Heart left ventricle (tissue), 16 donors: ENCODE data around the gene STX8. TPM values are rescaled to one million over a fixed set of nuclear protein-coding genes. Genes with fewer than 3 reads are reported as not detected.

Experiments used
- ATAC-seq, 4 donors: fragments of 200-7000 bp; cut with Tn5 transposase; one replicate each; pipeline ENCODE4 v1.9.1; 2020 to 2022; ENCODE audit warnings: moderate library complexity in 4 of 4, mild to moderate bottlenecking in 3 of 4, moderate number of reproducible peaks in 1 of 4
- DNase-seq, 5 donors: peaks; one replicate each; pipeline ENCODE4 v3.0.0-alpha.2; 2020
- H3K27ac ChIP-seq, 12 donors: fragments of 200-600 bp; sonication (generic) in 4 of 12; one replicate each; pipeline versions ENCODE4 v1.5.0 to v1.8.0; 2016 to 2022; ENCODE audit warnings: mild to moderate bottlenecking in 2 of 12
- H3K27me3 ChIP-seq, 9 donors: fragments of 200-600 bp; sonication (generic) in 2 of 9; one replicate each; pipeline versions ENCODE4 v1.5.1 to v1.8.0; 2016 to 2022; ENCODE audit warnings: mild to moderate bottlenecking in 3 of 9
- H3K36me3 ChIP-seq, 9 donors: fragments of 200-600 bp; sonication (generic) in 2 of 9; one replicate each; pipeline versions ENCODE4 v1.5.0 to v1.8.0; 2018 to 2022; ENCODE audit warnings: mild to moderate bottlenecking in 2 of 9
- H3K4me1 ChIP-seq, 12 donors: fragments of 200-600 bp; sonication (generic) in 4 of 12; one replicate each; pipeline versions ENCODE4 v1.5.0 to v1.8.0; 2016 to 2022; ENCODE audit warnings: mild to moderate bottlenecking in 3 of 12
- H3K4me3 ChIP-seq, 12 donors: fragments of 200-600 bp; sonication (generic) in 4 of 12; one replicate each; pipeline versions ENCODE4 v1.5.0 to v1.8.0; 2017 to 2022; ENCODE audit warnings: mild to moderate bottlenecking in 9 of 12, moderate library complexity in 4 of 12
- H3K9me3 ChIP-seq, 12 donors: fragments of 200-600 bp; sonication (generic) in 4 of 12; one replicate each; pipeline versions ENCODE4 v1.5.0 to v1.8.0; 2016 to 2022; ENCODE audit warnings: mild to moderate bottlenecking in 1 of 12
- POLR2A ChIP-seq, 2 donors: fragments of 450-650 bp; IDR thresholded peaks; one replicate each; pipeline ENCODE4 v1.6.1; 2017; ENCODE audit warnings: antibody characterized with exemption in 2 of 2, mild to moderate bottlenecking in 2 of 2, moderate library complexity in 2 of 2
- WGBS, 4 donors: extraction: QIAGEN DNeasy Blood & Tissue Kit in 2 of 4; methylation state at CpG; one replicate each; pipeline versions ENCODE4 v1.1.5 to v1.1.7; 2013 to 2018; 5-methylcytosine and 5-hydroxymethylcytosine counted together
- intact Hi-C, 10 donors: fragments of 100-400 bp; cut with DNase I; formaldehyde crosslinking; loops; one replicate each; pipeline versions ENCODE4 v1.11.1 to v1.14.2; 2022
- polyA plus RNA-seq, 2 donors: library from polyadenylated mRNA; stranded (reverse); fragments of 200-250 nt; gene quantifications; one replicate each; pipeline ENCODE4 v1.2.3, GENCODE V29; 2013
- total RNA-seq, 9 donors: library from RNA; depleted of rRNA in 2 of 9; stranded (reverse); fragments of >200 nt in 2 of 9; fragmentation: NEBNext Ultra II Directional in 3 of 9; extraction: Animal tissue kit (Norgen Biotek cat#: 25700) in 3 of 9; gene quantifications; one replicate each; pipeline versions ENCODE4 v1.1.0 to v1.2.4, GENCODE V29; 2016 to 2023
- TF ChIP-seq, protein P1 (sequence below), 12 donors: fragments of 200-600 bp; sonication (generic) in 4 of 12; IDR thresholded peaks; one replicate each; pipeline versions ENCODE4 v1.5.0 to v1.8.0; 2018 to 2022; ENCODE audit warnings: antibody characterized with exemption in 12 of 12, mild to moderate bottlenecking in 5 of 12
- donor health status: ischemic (EF 13 %, LVEDD 7.1; RV severe dilation, severe dysfunction).
- donor health status: healthy with polysubstance abuse.
- donor health status: DM: no; HTN: yes; CAD: no.
- donor health status: DM: no; HTN: no; CAD: no.
- donor health status: ischemic (EF 25% LVEDD 6.9; RV normal size, moderate dysfunction).
- donor health status: ischemic (EF 25% LVEDD 5.7; RV mildly dilated, moderate dysfunction).
- donor health status: healthy.
- donor health status: DM: yes; HTN: yes; CAD: no.
- donor health status: ischemic (EF 35%, LVEDD 5.7; RV mildly dilated, moderate dysfunction).
- donor health status: nonischemic (EF 11% LVEDD 7.7; RV severe dilation, severe dysfunction).
- donor health status: DM: yes; HTN: yes; CAD: no.
- donor health status: PGD.
- donor health status: ischemic (EF 29% LVEDD 5.4; RV normal size, mild dysfunction).
- donor health status: nonischemic (EF 23%, LVEDD 6.1; RV moderate dilation, normal function).

STX8 gene
- total and polyA plus RNA-seq, 11 donors, result 43.2 to 86.0 (median 62.3) TPM

DNA sequence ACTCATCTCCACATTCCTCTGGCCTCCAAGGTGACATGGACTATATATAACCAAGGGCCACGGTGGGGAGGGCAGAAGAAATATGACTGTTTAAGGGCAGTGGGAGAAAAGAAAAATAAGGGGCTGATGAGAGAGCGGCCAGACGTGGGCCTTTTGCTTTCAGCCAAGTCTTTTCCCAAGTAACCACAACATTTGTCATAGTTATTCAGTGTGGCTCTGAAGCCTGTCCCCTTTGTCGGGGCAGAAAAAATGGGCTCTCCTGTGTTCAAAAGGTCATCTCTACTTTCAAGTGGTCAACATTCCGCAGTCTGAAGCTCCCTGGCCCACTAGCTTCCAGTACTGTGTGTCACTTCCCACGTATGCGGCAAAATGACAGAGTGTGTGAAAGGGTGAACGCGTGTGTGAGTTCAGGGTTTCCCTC lies 308.9 kb downstream of the STX8 start:
- Histone ChIP-seq H3K4me1 (peaks cover 0 to 13% (median 0%) of the 10 kb centered on the region in 12 donors), H3K27ac (no peak overlapping the region), H3K9me3 (peaks cover 0 to 8% (median 0%) of the 10 kb centered on the region in 12 donors), H3K4me3 (no peak overlapping the region), H3K36me3 (no peaks in the 10 kb centered on the region), H3K27me3 (no peaks in the 10 kb centered on the region)
- intact Hi-C loops, result loop anchor here in 1 of 10 donors (5.0 kb wide), 1 partner anchor 34 kb away; no protein-coding TSS in a partner anchor
- ATAC-seq, result peak in 1 of 4 donors; percentile 8
- no peak for DNase-seq
- WGBS, 4 donors, result 81 to 91% (median 87%) methylated on average over 9 of the region's 9 CpGs
- TF ChIP-seq, protein P1, sequence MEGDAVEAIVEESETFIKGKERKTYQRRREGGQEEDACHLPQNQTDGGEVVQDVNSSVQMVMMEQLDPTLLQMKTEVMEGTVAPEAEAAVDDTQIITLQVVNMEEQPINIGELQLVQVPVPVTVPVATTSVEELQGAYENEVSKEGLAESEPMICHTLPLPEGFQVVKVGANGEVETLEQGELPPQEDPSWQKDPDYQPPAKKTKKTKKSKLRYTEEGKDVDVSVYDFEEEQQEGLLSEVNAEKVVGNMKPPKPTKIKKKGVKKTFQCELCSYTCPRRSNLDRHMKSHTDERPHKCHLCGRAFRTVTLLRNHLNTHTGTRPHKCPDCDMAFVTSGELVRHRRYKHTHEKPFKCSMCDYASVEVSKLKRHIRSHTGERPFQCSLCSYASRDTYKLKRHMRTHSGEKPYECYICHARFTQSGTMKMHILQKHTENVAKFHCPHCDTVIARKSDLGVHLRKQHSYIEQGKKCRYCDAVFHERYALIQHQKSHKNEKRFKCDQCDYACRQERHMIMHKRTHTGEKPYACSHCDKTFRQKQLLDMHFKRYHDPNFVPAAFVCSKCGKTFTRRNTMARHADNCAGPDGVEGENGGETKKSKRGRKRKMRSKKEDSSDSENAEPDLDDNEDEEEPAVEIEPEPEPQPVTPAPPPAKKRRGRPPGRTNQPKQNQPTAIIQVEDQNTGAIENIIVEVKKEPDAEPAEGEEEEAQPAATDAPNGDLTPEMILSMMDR (IDR thresholded peaks at IDR 0.05), result no peak
- no peak for TF ChIP-seq POLR2A (IDR thresholded peaks at IDR 0.05)

DNA sequence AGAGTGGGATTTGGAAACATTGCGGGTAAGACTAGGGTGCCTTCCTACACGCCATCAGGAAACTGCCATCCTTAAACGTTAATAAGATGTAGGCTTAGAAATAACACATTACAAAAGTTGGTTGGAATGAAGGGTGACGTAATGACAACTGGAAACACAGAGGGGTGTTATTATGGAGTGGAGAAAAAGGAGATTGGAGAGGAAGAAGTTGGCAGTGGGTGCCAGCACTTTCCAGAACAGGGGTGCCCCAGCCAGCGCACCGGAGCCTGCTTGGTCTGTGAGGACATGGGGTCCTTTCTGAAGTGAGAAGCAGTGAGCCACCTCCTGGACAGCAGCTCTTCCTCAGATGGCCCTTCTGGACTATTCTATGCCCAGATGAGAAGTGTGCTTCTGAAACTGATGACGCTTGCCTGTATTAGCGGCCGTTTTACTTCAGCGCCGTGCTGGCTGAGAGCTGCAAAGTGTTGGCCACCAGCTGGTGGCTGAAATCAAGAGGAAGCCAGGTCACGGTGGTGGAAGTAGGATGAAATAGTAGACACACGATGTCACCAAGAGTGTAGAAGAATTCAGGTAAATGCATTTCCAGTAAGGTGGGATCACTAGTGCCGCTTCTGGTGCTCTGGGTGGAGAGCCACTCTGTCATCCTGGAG lies 309.5 kb downstream of the STX8 start:
- WGBS, 4 donors, result 62 to 81% (median 78%) methylated on average over 14 of the region's 14 CpGs
- Histone ChIP-seq H3K27ac (no peak overlapping the region), H3K36me3 (no peaks in the 10 kb centered on the region), H3K27me3 (no peaks in the 10 kb centered on the region), H3K9me3 (peaks cover 0 to 8% (median 0%) of the 10 kb centered on the region in 12 donors), H3K4me1 (peaks cover 0 to 18% (median 3%) of the 10 kb centered on the region in 12 donors), H3K4me3 (no peak overlapping the region)
- DNase-seq (no peak), ATAC-seq (peak in 3 of 4 donors; percentile 27 to 67 (median 39))
- no peak for TF ChIP-seq POLR2A (IDR thresholded peaks at IDR 0.05)
- TF ChIP-seq, protein P1 (IDR thresholded peaks at IDR 0.05), result no peak
- intact Hi-C loops, result loop anchor here in 1 of 10 donors (5.0 kb wide), 1 partner anchor 34 kb away; no protein-coding TSS in a partner anchor

- TF ChIP-seq, protein P1 (IDR thresholded peaks at IDR 0.05), result no peak
- no peak for TF ChIP-seq POLR2A (IDR thresholded peaks at IDR 0.05)
- Histone ChIP-seq H3K36me3 (no peaks in the 10 kb centered on the region), H3K27me3 (no peaks in the 10 kb centered on the region), H3K4me1 (peaks cover 0 to 44% (median 15%) of the 10 kb centered on the region in 12 donors), H3K9me3 (peaks cover 0 to 8% (median 0%) of the 10 kb centered on the region in 12 donors), H3K27ac (no peak overlapping the region), H3K4me3 (no peak overlapping the region)
- intact Hi-C loops, result no loop called here
- WGBS, 4 donors, result 73 to 76% (median 75%) methylated on average over 23 to 24 of the region's 24 CpGs
- ATAC-seq (no peak), DNase-seq (no peak)
These were observed 314.3 kb downstream of the STX8 start for GRCh38 chr17:9261081-9262012.

DNA sequence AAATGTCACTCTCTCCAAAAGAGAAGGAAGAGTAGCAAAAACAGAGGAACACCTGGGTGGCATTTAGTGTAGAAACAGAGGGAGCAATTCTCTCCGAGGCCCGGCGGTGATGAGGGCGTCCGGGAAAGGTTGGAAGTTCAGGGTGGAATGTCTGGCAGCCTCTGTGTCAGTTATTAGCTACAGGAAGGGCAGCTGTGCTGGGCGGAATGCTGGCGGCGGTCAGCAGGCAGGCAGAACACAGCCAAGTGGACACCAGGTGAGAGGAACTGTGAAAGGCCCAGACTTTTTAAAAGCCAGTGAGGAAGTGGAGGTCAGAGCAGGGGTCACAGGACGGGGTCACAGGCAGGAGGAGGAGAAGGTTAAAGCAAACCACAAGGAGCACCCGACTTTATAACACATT lies 316.2 kb downstream of the STX8 start:
- H3K27me3 ChIP-seq, result no peaks in the 10 kb centered on the region
- ATAC-seq, result peak; percentile 51 to 94 (median 86)
- no peaks in the 10 kb centered on the region for H3K36me3 ChIP-seq
- H3K4me1 ChIP-seq, result peaks cover 0 to 43% (median 15%) of the 10 kb centered on the region in 12 donors
- DNase-seq, result peak in 4 of 5 donors; percentile 43 to 62 (median 49)
- TF ChIP-seq, protein P1 (IDR thresholded peaks at IDR 0.05), result no peak
- TF ChIP-seq POLR2A (IDR thresholded peaks at IDR 0.05), result no peak
- H3K4me3 ChIP-seq, result no peak overlapping the region
- H3K27ac ChIP-seq, result peak overlapping the region in 6 of 12 donors; percentile 10 to 70 (median 31)
- H3K9me3 ChIP-seq, result peaks cover 0 to 8% (median 0%) of the 10 kb centered on the region in 12 donors
- WGBS, 4 donors, result 37 to 63% (median 46%) methylated on average over 10 of the region's 10 CpGs
- intact Hi-C loops, result no loop called here
